HepG2 (cell line): ENCODE measurements around the gene TUBB3. TPM values are rescaled to one million over a fixed set of nuclear protein-coding genes. Genes with fewer than 3 reads are reported as not detected.

Experiments
- CBX2 ChIP-seq, 2 experiments: fragments of 200-600 bp in 1 of 2; sonication (generic); formaldehyde crosslinking in 1 of 2; IDR thresholded peaks; 2 replicates each; pipeline versions ENCODE4 v1.7.0 to v1.8.1; 2018 to 2022; ENCODE audit warnings: low read depth in 2 of 2, low read length in 1 of 2, mild to moderate bottlenecking in 1 of 2, missing genetic modification reagents in 1 of 2
- FIP1L1 ChIP-seq: fragments of 200-400 bp; formaldehyde crosslinking; IDR thresholded peaks from 2 replicates; pipeline ENCODE4 v1.6.1; 2018; ENCODE audit warnings: low read depth, mild to moderate bottlenecking, low read length, moderate library complexity, borderline replicate concordance; ENCODE audit not compliant: insufficient read depth
- KLF15 ChIP-seq: sonication (generic); formaldehyde crosslinking; IDR thresholded peaks from 2 replicates; pipeline ENCODE4 v1.8.1; 2023; ENCODE audit warnings: borderline replicate concordance, mild to moderate bottlenecking, inconsistent platforms, missing genetic modification reagents, mixed read lengths
- MEIS2 ChIP-seq: sonication (generic); formaldehyde crosslinking; IDR thresholded peaks from 2 replicates; pipeline ENCODE4 v1.9.0; 2021; ENCODE audit warnings: mild to moderate bottlenecking, missing genetic modification reagents
- PCBP2 ChIP-seq: fragments of 200-400 bp; formaldehyde crosslinking; optimal IDR thresholded peaks from 2 replicates; pipeline ENCODE3; 2018; ENCODE audit warnings: low read length, low read depth; ENCODE audit not compliant: poor library complexity, severe bottlenecking
- TAF1 ChIP-seq: sonication (generic); formaldehyde crosslinking; IDR thresholded peaks from 2 replicates; pipeline ENCODE4 v1.4.0; 2020; ENCODE audit warnings: missing genetic modification reagents
- TBX3 ChIP-seq: fragments of 450-650 bp; IDR thresholded peaks from 2 replicates; pipeline ENCODE4 v1.6.1; 2017; ENCODE audit warnings: antibody characterized with exemption, mild to moderate bottlenecking, inconsistent platforms, borderline replicate concordance
- TCF12 ChIP-seq, 2 experiments: fragments of 450-650 bp in 1 of 2; sonication (generic) in 1 of 2; formaldehyde crosslinking in 1 of 2; IDR thresholded peaks; 2 replicates each; pipeline versions ENCODE4 v1.6.1 to v1.8.0; 2017 to 2022; ENCODE audit warnings: antibody characterized with exemption in 1 of 2, mild to moderate bottlenecking in 1 of 2, missing genetic modification reagents in 1 of 2, moderate library complexity in 1 of 2
- TMF1 ChIP-seq: sonication (generic); formaldehyde crosslinking; IDR thresholded peaks from 2 replicates; pipeline ENCODE4 v1.8.1; 2022; ENCODE audit warnings: low read depth, missing genetic modification reagents
- XBP1 ChIP-seq: sonication (generic); formaldehyde crosslinking; IDR thresholded peaks from 2 replicates; pipeline ENCODE4 v1.5.0; 2020; ENCODE audit warnings: missing genetic modification reagents
- ZNF143 ChIP-seq: sonication (generic); formaldehyde crosslinking; IDR thresholded peaks from 2 replicates; pipeline ENCODE4 v1.4.0; 2020; ENCODE audit warnings: missing genetic modification reagents
- ZNF501 ChIP-seq: sonication (generic); formaldehyde crosslinking; IDR thresholded peaks from 2 replicates; pipeline ENCODE4 v1.5.1; 2020; ENCODE audit warnings: mild to moderate bottlenecking, moderate library complexity, missing genetic modification reagents
- ZNF629 ChIP-seq: sonication (generic); formaldehyde crosslinking; conservative IDR thresholded peaks from 2 replicates; pipeline ENCODE4 v1.5.0; 2020; ENCODE audit warnings: missing genetic modification reagents
- ZNF782 ChIP-seq: sonication (generic); formaldehyde crosslinking; IDR thresholded peaks from 2 replicates; pipeline ENCODE4 v1.4.0; 2020; ENCODE audit warnings: missing genetic modification reagents, mild to moderate bottlenecking, borderline replicate concordance
- polyA plus RNA-seq, 8 experiments: library from polyadenylated mRNA; depleted of rRNA in 3 of 8; stranded (reverse) in 7 of 8; unstranded in 1 of 8; fragments of >200 nt; fragmentation: Illumina TruSeq in 4 of 8; extraction: Trizol in 4 of 8; gene quantifications; 2 replicates each; pipeline versions ENCODE4 v1.2.1 to v1.2.3, GENCODE V29; 2011 to 2016; ENCODE audit warnings: low read depth in 4 of 8, missing spikeins in 1 of 8, mixed read lengths in 1 of 8; ENCODE audit not compliant: insufficient read depth in 1 of 8
- total RNA-seq, 5 experiments: library from RNA; depleted of rRNA; stranded (reverse); fragments of >200 nt; fragmentation: Illumina TruSeq; extraction: Trizol; gene quantifications; 2 replicates each; pipeline ENCODE4 v1.2.3, GENCODE V29; 2016; ENCODE audit warnings: low read depth in 1 of 5
- TF ChIP-seq, protein P1 (sequence below): sonication (generic); formaldehyde crosslinking; IDR thresholded peaks from 2 replicates; pipeline ENCODE4 v1.4.0; 2020; ENCODE audit warnings: mild to moderate bottlenecking, missing genetic modification reagents
- TF ChIP-seq, protein P2 (sequence below): sonication (generic); formaldehyde crosslinking; IDR thresholded peaks from 2 replicates; pipeline ENCODE4 v1.8.0; 2022; ENCODE audit warnings: mild to moderate bottlenecking, missing genetic modification reagents, moderate library complexity
- TF ChIP-seq, protein P3 (sequence below): sonication (generic); formaldehyde crosslinking; conservative IDR thresholded peaks from 2 replicates; pipeline ENCODE4 v1.4.0; 2020; ENCODE audit warnings: missing genetic modification reagents

The TUBB3 gene
- total and polyA plus RNA-seq, 2 of the 13 experiments (the other 11 are each of a cell fraction or from before 2014, with no cell fraction given), result 110 to 185 TPM

DNA sequence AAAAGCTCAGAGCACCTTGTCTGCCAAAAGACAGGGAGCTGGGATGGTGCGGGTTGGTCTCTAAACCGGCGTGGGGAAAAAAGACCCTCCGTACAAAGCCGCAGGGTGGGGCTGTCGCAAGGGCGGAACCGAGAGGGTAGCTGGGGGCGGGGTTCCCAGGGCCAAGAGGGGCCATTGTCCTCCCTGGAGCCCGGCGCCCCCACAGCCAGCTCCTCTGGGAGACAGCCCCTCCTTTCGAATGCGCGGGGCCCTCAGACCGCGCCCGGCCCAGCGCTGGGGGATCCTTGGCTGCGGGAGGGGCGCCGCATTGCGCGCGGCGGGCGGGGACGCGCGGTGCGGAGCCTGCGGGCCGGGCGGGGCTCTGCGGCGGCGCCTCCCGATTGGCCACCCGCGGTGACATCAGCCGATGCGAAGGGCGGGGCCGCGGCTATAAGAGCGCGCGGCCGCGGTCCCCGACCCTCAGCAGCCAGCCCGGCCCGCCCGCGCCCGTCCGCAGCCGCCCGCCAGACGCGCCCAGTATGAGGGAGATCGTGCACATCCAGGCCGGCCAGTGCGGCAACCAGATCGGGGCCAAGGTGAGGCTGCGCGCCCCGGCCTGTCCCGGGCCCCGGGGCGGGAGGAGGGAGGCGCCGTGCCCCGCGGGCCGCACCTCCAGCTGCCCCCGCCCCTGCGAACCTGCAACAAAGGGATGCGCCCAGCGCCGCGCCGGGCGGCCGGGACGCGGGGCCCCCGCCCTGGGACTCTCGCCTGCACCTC, at the start of gene TUBB3 (continued):
- TF ChIP-seq, protein P1, sequence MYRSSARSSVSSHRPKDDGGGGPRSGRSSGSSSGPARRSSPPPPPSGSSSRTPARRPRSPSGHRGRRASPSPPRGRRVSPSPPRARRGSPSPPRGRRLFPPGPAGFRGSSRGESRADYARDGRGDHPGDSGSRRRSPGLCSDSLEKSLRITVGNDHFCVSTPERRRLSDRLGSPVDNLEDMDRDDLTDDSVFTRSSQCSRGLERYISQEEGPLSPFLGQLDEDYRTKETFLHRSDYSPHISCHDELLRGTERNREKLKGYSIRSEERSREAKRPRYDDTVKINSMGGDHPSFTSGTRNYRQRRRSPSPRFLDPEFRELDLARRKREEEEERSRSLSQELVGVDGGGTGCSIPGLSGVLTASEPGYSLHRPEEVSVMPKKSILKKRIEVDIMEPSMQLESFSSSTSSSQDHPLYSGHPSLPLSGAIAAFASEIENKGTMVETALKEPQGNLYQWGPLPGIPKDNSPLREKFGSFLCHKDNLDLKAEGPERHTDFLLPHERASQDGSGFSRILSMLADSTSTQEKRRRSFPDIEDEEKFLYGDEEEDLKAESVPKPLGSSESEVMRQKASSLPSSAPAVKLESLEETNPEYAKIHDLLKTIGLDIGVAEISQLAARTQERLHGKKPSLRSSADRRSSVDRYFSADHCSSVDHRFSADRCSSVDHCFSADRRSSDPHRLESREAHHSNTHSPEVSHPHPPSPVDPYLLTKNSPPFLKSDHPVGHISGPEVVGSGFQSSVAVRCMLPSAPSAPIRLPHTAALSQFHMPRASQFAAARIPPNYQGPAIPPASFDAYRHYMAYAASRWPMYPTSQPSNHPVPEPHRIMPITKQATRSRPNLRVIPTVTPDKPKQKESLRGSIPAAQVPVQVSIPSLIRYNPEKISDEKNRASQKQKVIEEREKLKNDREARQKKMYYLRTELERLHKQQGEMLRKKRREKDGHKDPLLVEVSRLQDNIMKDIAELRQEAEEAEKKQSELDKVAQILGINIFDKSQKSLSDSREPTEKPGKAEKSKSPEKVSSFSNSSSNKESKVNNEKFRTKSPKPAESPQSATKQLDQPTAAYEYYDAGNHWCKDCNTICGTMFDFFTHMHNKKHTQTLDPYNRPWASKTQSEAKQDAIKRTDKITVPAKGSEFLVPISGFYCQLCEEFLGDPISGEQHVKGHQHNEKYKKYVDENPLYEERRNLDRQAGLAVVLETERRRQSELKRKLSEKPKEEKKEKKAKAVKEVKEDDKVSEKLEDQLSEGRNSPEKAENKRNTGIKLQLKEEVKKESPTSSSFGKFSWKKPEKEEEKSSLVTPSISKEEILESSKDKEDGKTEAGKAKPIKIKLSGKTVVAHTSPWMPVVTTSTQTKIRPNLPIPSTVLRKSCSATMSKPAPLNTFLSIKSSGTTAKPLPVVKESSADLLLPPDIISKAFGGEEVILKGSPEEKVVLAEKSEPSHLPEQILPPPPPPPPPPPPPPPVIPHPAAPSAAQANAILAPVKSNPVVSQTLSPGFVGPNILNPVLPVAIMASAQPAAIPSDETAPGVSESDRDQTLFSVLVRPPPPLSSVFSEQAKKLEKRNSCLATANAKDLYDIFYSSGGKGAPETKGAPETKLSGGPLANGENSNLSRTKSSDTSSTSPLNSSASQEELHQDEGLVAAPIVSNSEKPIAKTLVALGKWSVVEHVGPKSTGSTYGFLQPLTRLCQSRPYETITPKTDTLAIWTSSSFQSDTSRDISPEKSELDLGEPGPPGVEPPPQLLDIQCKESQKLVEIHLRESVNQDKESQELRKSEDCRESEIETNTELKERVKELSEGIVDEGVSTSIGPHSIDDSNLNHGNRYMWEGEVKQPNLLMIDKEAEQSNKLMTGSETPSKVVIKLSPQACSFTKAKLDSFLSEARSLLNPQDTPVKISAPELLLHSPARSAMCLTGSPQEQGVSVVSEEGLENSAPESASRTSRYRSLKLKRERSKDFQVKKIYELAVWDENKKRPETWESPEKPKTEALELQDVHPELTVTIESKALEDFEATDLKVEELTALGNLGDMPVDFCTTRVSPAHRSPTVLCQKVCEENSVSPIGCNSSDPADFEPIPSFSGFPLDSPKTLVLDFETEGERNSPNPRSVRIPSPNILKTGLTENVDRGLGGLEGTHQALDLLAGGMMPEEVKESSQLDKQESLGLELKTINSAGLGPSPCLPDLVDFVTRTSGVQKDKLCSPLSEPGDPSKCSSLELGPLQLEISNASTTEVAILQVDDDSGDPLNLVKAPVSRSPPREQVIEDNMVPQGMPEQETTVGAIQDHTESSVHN (CRISPR knock-in tag), result no peak
- TF ChIP-seq, protein P2, sequence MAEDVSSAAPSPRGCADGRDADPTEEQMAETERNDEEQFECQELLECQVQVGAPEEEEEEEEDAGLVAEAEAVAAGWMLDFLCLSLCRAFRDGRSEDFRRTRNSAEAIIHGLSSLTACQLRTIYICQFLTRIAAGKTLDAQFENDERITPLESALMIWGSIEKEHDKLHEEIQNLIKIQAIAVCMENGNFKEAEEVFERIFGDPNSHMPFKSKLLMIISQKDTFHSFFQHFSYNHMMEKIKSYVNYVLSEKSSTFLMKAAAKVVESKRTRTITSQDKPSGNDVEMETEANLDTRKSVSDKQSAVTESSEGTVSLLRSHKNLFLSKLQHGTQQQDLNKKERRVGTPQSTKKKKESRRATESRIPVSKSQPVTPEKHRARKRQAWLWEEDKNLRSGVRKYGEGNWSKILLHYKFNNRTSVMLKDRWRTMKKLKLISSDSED (CRISPR knock-in tag), result 0 out of 2 replicates have a peak, but pooled peaks have one; percentile 55
- no peak for TF ChIP-seq ZNF629 (CRISPR knock-in tag)
- TF ChIP-seq TBX3, result no peak
- peak; percentile 89 for TF ChIP-seq MEIS2 (CRISPR knock-in tag)
- TF ChIP-seq KLF15, result no peak
- TF ChIP-seq TCF12 (IDR thresholded peaks at IDR 0.05), result no peak
- peak; percentile 84; the same call in 1 of the 2 replicates for TF ChIP-seq TCF12 (CRISPR knock-in tag; IDR thresholded peaks at IDR 0.05)
- no peak for TF ChIP-seq ZNF501 (CRISPR knock-in tag)
- no peak for TF ChIP-seq PCBP2
- TF ChIP-seq ZNF143 (CRISPR knock-in tag), result no peak
- no peak for TF ChIP-seq FIP1L1
- TF ChIP-seq TAF1 (CRISPR knock-in tag), result peak; percentile 75
- no peak for TF ChIP-seq TMF1 (CRISPR knock-in tag)
- TF ChIP-seq CBX2 (IDR thresholded peaks at IDR 0.05; ENCODE audit: low read depth, low read length), result no peak
- TF ChIP-seq CBX2 (CRISPR knock-in tag; IDR thresholded peaks at IDR 0.05; ENCODE audit: low read depth), result no peak
- peak; percentile 31; the same call in 1 of the 2 replicates for TF ChIP-seq ZNF782
- TF ChIP-seq, protein P3, sequence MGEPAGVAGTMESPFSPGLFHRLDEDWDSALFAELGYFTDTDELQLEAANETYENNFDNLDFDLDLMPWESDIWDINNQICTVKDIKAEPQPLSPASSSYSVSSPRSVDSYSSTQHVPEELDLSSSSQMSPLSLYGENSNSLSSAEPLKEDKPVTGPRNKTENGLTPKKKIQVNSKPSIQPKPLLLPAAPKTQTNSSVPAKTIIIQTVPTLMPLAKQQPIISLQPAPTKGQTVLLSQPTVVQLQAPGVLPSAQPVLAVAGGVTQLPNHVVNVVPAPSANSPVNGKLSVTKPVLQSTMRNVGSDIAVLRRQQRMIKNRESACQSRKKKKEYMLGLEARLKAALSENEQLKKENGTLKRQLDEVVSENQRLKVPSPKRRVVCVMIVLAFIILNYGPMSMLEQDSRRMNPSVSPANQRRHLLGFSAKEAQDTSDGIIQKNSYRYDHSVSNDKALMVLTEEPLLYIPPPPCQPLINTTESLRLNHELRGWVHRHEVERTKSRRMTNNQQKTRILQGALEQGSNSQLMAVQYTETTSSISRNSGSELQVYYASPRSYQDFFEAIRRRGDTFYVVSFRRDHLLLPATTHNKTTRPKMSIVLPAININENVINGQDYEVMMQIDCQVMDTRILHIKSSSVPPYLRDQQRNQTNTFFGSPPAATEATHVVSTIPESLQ (CRISPR knock-in tag), result no peak
- no peak for TF ChIP-seq XBP1 (CRISPR knock-in tag)
